ENCODE data around the gene PARVA.

DNA sequence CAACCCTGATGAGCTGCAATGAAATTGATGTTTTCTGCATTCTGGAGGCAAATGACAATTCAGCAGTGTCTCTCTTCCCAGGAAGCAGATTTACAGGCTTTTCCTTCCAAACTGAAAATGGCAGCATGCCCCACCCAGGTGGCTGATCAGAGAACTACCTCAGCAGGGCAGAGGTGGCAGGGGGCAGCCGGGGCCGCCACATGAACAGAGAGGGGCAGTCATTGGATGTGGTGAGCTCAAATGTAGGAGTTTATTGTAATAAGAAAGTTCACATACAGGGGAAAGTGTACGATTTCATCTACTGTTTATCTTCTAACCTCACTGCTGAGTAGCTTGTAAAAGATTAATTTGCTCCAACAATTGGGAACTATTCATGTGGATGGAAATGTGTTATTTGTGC lies 15.7 kb upstream of the PARVA start:
- TF ChIP-seq POLR2AphosphoS5 (IDR thresholded peaks at IDR 0.05; ENCODE audit: low read depth, low read length) (no peak), JUND (IDR thresholded peaks at IDR 0.05; ENCODE audit: low read length) (no peak), PHF8 (conservative IDR thresholded peaks at IDR 0.05; ENCODE audit: low read depth, low read length) (no peak), CEBPB (IDR thresholded peaks at IDR 0.05; ENCODE audit: low read depth, low read length) (no peak)
- TF ChIP-seq, protein P1, sequence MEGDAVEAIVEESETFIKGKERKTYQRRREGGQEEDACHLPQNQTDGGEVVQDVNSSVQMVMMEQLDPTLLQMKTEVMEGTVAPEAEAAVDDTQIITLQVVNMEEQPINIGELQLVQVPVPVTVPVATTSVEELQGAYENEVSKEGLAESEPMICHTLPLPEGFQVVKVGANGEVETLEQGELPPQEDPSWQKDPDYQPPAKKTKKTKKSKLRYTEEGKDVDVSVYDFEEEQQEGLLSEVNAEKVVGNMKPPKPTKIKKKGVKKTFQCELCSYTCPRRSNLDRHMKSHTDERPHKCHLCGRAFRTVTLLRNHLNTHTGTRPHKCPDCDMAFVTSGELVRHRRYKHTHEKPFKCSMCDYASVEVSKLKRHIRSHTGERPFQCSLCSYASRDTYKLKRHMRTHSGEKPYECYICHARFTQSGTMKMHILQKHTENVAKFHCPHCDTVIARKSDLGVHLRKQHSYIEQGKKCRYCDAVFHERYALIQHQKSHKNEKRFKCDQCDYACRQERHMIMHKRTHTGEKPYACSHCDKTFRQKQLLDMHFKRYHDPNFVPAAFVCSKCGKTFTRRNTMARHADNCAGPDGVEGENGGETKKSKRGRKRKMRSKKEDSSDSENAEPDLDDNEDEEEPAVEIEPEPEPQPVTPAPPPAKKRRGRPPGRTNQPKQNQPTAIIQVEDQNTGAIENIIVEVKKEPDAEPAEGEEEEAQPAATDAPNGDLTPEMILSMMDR (IDR thresholded peaks at IDR 0.05; ENCODE audit: control extremely low read depth in 1 of 3, insufficient read depth in 1 of 3, low read depth in 1 of 3, low read length in 3 of 3): no peak
- TF ChIP-seq, protein P2, sequence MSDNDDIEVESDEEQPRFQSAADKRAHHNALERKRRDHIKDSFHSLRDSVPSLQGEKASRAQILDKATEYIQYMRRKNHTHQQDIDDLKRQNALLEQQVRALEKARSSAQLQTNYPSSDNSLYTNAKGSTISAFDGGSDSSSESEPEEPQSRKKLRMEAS (IDR thresholded peaks at IDR 0.05): no peak

Data from H1 (cell line).